ENCODE results near the gene MAP3K6. TPM values are rescaled to one million over a fixed set of nuclear protein-coding genes. Genes with fewer than 3 reads are reported as not detected.
"Not testable (repeated sequence)": the region's sequence is repeated elsewhere in the genome, so short reads cannot be mapped to it uniquely, and the experiment has no call there.

Gene MAP3K6
- polyA plus RNA-seq, 1 donor: 7.1 TPM

GRCh38 chr1:27398405-27399149 is 31.8 kb upstream of the MAP3K6 start:
- no peak for DNase-seq

- no peak for DNase-seq
Observed at GRCh38 chr1:27397749-27398148, 31.0 kb upstream of the MAP3K6 start.

GRCh38 chr1:27397110-27397509 is 30.3 kb upstream of the MAP3K6 start:
- no peak for DNase-seq

- DNase-seq: no peak
Observed at GRCh38 chr1:27395441-27396195, 28.9 kb upstream of the MAP3K6 start.

- DNase-seq: no peak
Observed at GRCh38 chr1:27394925-27395324, 28.2 kb upstream of the MAP3K6 start.

GRCh38 chr1:27394282-27394658 is 27.5 kb upstream of the MAP3K6 start:
- no peak for DNase-seq

- no peak for DNase-seq
Observed at GRCh38 chr1:27393641-27394281, 27.0 kb upstream of the MAP3K6 start.

GRCh38 chr1:27392778-27393635 is 26.2 kb upstream of the MAP3K6 start:
- DNase-seq: no peak

GRCh38 chr1:27392096-27392777 is 25.5 kb upstream of the MAP3K6 start, which contains the start of gene GPR3:
Gene GPR3, plus strand, starts transcription at chr1:27392622. Its CDS starts 1,177 bp downstream, at chr1:27393799.
- peak; percentile 85 for DNase-seq

GRCh38 chr1:27391511-27392095 is 24.8 kb upstream of the MAP3K6 start:
- no peak for DNase-seq

GRCh38 chr1:27388337-27389005 is 21.7 kb upstream of the MAP3K6 start:
- DNase-seq: no peak

- DNase-seq: not testable (repeated sequence)
Observed at GRCh38 chr1:27384797-27385196, 18.0 kb upstream of the MAP3K6 start.

GRCh38 chr1:27383661-27384060 is 16.9 kb upstream of the MAP3K6 start:
- no peak for DNase-seq

- no peak for DNase-seq
Observed at GRCh38 chr1:27383039-27383605, 16.4 kb upstream of the MAP3K6 start, which contains the start of gene CD164L2. Gene CD164L2, minus strand, starts transcription at chr1:27383333. Its CDS starts 94 bp downstream, at chr1:27383239.

- no peak for DNase-seq
Observed at GRCh38 chr1:27381969-27382762, 15.4 kb upstream of the MAP3K6 start.

GRCh38 chr1:27380766-27381733 is 14.3 kb upstream of the MAP3K6 start:
- DNase-seq: no peak

GRCh38 chr1:27380224-27380623 is 13.5 kb upstream of the MAP3K6 start:
- no peak for DNase-seq

All from left kidney (tissue), 2 donors.